Stimulated activated CD4-positive, alpha-beta T cell treated with anti-CD3 and anti-CD28 coated beads, Interleukin-15, amount 100 ng/mL, for 1 hour (primary cell): ENCODE data around the gene RAD1.

ENCODE experiments used
- DNase-seq, 2 donors: peaks; one replicate each; pipeline ENCODE4 v3.0.0-alpha.2; 2020; ENCODE audit warnings: low read depth in 1 of 2, low spot score in 1 of 2

The RAD1 gene

GRCh38 chr5:34916518-34916917 is 1.2 kb upstream of the RAD1 start:
- no peak for DNase-seq

- DNase-seq = no peak
These were observed 520 bp upstream of the RAD1 start for GRCh38 chr5:34915856-34916192.

DNA sequence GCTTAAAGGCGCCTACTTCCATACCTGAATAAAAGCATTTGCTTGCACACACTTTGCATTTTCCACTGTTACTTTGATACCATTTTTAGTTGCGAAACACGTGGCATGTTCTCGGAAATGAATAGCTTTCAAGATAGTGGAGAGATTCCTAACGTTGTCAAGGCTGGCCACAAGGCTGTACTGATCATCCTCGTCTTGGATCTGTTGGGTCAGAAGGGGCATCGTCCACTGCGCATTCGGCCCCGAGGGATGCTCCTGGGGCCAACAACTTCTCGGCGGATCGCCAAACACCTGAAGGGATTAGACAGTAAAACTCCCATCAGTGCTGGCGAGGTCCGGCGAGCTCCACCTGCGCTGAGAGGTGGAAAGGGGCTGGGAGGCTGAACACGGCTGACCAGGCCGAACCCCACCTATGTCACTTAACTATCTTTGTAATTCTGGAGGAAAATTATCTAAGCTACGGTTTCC is 599 bp downstream of the RAD1 start:
- no peak for DNase-seq

DNA sequence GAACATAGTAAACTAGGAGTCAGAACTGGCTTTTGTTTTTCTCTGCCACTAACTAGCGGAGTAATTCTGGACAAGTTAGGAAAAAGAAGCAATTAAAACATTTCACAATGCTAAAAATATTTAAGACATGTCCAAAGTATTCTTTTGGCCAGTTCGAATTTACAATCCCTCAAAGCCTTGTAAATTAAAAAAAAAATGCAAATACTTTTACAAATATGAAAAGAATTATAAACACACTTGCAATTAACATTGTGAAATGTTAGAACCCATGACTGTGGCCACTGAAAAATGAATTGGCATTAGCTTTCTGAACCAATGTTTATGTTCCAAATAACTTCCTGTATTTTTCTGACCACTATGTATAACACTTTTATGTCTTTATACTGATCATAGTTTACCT is 2.2 kb downstream of the RAD1 start:
- no peak for DNase-seq

- DNase-seq = no peak
These were observed 9.7 kb downstream of the RAD1 start for GRCh38 chr5:34905564-34905963.

DNA sequence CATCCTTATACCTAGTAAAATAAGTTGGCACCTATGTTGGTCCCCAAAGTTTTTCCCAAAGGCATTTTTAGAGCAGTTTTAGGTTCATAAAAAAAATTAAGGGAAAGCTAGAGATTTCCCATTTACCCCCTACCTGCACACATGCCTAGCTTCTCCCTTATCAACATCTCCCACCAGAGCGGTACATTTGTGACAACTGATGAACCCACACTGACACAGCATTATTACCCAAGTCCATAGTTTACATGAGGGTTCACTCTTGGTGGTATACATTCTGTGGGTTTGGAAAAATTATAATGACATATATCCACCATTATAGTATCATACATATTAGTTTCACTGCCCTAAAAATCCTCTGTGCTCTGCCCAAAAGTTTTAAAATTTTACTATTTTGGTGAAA is 12.0 kb downstream of the RAD1 start:
- no peak for DNase-seq

DNA sequence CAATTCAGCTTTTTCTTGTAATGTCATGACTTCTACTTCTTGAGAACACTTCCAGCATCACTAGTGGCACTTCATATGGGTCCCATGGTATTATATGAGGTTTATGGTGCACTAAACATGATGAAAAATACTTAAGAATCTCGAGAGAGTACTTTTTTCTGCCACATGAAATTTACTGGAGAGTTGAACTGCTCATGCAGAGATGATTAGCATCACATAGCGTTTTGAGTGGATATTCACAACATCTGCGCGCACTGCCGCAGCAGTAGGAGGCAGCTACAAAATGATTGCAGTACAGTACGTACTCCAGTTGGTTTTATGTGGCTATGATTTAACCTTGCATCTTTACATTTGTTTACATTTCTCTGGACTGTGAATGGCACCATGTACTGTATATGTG is 14.7 kb downstream of the RAD1 start:
- no peak for DNase-seq

- DNase-seq = no peak
These were observed 16.2 kb downstream of the RAD1 start for GRCh38 chr5:34899066-34899465.

GRCh38 chr5:34898258-34898895 is 16.9 kb downstream of the RAD1 start:
- DNase-seq = peak; percentile 9 to 12

- DNase-seq = no peak
These were observed 17.7 kb downstream of the RAD1 start for GRCh38 chr5:34897646-34898045.

DNA sequence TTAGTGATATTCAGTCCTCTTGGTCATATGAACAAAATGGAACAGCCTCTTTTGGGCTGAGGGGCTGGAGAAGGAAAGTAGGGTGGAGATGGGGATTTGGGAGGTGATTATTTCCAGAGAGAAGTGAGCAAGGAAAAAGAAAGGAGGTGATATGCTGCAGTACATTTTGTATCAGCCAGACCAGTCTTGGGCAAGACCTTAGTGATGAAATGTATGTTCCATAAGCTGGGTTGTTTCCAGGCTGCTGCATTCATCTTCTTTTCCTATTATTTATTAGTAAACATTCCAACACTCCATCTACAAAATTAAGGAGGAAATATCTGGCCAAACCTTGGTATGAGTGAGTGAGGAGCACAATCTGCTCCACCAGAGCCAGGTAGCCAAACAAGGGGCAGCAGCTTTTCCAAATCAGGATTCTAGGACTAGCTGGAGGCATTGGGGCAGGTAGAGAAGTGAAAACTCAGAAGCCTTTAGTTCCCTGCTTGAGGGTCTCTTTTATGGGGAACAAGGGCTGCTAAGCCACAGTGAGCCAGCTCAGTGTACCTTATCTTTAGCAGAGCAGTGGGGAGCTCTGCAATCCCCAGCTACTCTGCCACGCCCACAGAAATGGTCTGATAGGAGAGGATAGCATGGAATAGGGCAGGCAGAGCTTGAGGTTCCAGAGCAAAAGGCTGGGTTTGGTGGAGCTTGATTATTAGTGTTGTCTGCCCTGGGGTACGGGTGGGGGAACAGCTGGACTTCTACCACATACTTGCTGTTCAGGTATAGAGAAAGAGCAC is 19.5 kb downstream of the RAD1 start:
- DNase-seq = no peak

- no peak for DNase-seq
These were observed 20.6 kb downstream of the RAD1 start for GRCh38 chr5:34894716-34895115.

GRCh38 chr5:34892414-34892813 is 22.9 kb downstream of the RAD1 start:
- DNase-seq = no peak

DNA sequence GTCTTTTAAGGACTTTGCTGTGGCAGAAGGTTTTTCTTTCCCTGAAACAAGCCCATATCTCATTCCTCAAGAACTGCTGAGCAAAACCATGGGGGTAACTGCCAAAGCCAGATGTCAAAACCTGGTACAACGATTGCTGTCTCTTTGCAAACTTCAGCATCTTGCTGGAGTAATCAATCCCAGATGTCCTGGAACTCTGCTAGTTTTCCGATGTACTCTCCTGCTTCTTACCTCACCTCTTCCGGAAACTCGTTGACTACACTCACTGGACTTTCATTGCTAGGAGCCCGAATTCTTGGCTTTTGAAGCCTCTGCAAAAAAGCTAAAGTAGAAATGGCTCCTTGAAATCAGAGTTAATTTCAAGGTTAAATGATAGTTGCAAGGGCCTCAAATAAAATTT is 23.3 kb downstream of the RAD1 start:
- no peak for DNase-seq

DNA sequence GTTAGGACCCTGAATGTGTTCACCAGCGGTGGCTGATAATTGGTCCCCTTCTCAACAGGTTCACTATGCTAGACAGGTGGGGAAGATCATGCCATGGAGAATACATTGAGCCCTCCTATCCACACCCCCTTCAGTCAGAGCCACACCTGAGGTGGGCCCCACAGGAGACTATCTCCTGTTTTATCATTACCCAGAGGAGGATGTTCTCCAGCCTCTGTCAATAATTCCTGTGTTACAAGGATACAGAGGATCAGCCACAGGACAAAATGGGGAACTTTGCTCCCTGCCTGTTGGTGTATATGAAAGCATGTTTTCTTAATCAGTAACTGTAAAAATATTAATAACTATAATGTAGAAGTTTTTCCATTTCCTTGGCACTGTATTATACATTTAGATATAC is 25.9 kb downstream of the RAD1 start:
- no peak for DNase-seq

- no peak for DNase-seq
These were observed 28.7 kb downstream of the RAD1 start for GRCh38 chr5:34886392-34887119.

GRCh38 chr5:34881246-34881645 is 34.1 kb downstream of the RAD1 start:
- no peak for DNase-seq

DNA sequence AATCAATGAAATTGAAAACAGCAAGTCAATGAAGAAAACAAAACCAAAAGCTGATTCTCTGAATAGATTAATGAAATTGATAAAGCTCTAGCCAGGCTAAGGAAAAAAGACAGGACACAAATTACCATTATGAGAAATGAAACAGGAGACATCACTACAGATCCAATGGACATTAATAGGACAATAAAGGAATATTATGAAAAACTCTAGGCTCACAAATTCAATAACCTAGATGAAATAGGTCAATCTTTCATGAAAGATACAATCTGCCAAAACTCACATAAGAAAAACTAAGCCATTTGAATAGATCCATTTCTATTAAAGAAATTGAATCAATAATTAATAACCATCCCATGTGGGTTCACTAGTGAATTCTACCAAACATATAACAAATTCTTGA is 39.0 kb downstream of the RAD1 start:
- DNase-seq = no peak

- DNase-seq = no peak
These were observed 44.9 kb downstream of the RAD1 start for GRCh38 chr5:34870382-34870781.

GRCh38 chr5:34869256-34869655 is 46.0 kb downstream of the RAD1 start:
- DNase-seq = no peak

DNA sequence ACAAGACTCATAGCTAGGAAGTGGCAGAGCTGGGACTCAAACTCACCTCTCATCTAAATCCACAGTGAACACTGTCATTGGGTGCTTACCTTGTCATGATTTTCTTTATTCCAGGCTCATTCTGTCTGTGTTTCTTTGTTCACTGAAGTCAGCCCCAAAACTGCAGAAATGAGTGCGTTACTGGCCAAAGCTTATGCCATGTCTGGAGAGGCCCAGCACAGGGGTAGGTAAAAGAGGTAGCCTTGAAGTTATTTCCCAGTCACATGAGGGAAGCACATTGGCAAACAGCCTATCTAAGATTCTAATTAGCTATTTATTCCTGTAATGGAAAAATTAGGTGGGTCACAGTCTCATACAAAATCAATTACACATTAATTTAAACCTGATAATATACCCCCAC is 46.5 kb downstream of the RAD1 start:
- DNase-seq = no peak

DNA sequence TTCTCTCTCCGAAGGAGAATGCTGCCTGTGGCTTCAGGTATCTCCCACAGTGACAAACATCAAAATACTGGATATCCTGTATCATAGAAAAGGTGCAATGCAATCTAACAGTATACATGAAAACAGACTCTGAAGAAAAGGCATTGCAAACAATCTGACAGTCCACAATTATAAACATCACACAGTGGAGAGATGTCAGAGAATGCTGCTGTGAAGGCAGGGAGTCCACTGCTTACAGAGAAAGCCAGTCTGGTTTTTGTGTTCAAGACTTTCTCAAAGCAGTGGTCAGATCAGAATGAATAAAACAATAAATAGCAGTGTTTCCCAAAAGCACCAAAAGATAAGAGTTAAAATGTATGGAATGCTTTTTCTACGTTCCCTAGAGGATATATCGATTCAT is 47.6 kb downstream of the RAD1 start:
- no peak for DNase-seq
